Measurements from ENCODE around the gene ASRGL1.
"Not testable (repeated sequence)": the region's sequence is repeated elsewhere in the genome, so short reads cannot be mapped to it uniquely, and the experiment has no call there.

The ASRGL1 gene

DNA sequence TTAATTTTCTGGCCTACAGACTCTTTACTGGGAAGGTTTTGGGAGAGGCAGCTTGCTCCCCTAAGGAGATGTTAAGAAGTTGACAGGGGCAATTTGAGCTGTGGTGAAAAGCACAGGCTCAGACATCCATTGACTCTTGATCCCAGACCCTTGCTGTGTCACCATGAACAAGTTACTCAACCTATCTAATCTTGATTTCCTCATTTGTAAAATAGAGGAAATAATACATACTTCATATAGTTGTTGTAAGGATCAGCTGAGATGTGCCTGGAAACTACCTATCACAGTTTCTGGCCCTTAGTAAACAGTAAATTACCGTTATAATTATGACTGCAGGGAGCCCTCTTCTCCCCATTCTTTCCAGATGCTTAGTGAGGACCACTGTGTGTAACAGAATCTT, 21.8 kb upstream of the ASRGL1 start:
- no peaks in the 10 kb centered on the region for H3K79me2 ChIP-seq (ENCODE audit: insufficient read depth, low read length)
- no peaks in the 10 kb centered on the region for H3F3A ChIP-seq (ENCODE audit: low read depth)
- H3K9me2 ChIP-seq (replicated peaks; ENCODE audit: low read depth, low read length) = no peaks in the 10 kb centered on the region
- no peaks in the 10 kb centered on the region for H3K27me3 ChIP-seq (ENCODE audit: insufficient read depth, low read length, poor library complexity, severe bottlenecking)
- no peak overlapping the region for H3K4me2 ChIP-seq (ENCODE audit: low read depth, low read length, poor library complexity, severe bottlenecking)
- no peaks in the 10 kb centered on the region for H3K4me1 ChIP-seq (ENCODE audit: insufficient read depth, low read length, poor library complexity, severe bottlenecking)
- no peak overlapping the region for H3K4me3 ChIP-seq (ENCODE audit: low read length, poor library complexity, severe bottlenecking)
- no peaks in the 10 kb centered on the region for H3K9me3 ChIP-seq (ENCODE audit: insufficient read depth, low read depth, low read length)
- H4K20me1 ChIP-seq (ENCODE audit: insufficient read depth, low read length, poor library complexity, severe bottlenecking) = no peaks in the 10 kb centered on the region
- no peak overlapping the region for H2AFZ ChIP-seq (ENCODE audit: low read length)
- H3K36me3 ChIP-seq (ENCODE audit: insufficient read depth, low read length) = no peaks in the 10 kb centered on the region
- H3K9ac ChIP-seq (ENCODE audit: low read depth, low read length, poor library complexity, severe bottlenecking) = no peak overlapping the region
- TF ChIP-seq EZH2phosphoT487 (IDR thresholded peaks at IDR 0.05; ENCODE audit: borderline replicate concordance) = no peak
- TF ChIP-seq, protein P1, sequence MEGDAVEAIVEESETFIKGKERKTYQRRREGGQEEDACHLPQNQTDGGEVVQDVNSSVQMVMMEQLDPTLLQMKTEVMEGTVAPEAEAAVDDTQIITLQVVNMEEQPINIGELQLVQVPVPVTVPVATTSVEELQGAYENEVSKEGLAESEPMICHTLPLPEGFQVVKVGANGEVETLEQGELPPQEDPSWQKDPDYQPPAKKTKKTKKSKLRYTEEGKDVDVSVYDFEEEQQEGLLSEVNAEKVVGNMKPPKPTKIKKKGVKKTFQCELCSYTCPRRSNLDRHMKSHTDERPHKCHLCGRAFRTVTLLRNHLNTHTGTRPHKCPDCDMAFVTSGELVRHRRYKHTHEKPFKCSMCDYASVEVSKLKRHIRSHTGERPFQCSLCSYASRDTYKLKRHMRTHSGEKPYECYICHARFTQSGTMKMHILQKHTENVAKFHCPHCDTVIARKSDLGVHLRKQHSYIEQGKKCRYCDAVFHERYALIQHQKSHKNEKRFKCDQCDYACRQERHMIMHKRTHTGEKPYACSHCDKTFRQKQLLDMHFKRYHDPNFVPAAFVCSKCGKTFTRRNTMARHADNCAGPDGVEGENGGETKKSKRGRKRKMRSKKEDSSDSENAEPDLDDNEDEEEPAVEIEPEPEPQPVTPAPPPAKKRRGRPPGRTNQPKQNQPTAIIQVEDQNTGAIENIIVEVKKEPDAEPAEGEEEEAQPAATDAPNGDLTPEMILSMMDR (conservative IDR thresholded peaks at IDR 0.05; ENCODE audit: low read length) = no peak

DNA sequence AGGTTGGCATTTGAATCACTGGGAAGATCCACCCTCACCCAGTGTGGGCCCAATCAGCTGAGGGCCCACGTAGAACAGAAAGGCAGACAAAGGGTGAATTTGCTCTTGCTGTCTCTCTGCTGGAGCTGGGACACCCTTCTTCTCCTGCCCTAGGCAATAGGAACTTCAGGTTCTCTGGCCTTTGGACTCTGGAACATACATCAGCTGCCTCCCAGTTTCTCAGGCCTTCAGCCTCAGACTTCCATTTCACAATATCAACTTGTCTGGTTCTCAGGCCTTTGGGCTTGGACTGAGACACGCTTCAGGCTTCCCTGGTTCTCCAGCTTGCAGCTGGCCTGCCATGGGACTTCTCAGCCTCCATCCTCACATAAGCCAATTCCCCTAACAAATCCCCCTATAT, 14.7 kb upstream of the ASRGL1 start:
- Histone ChIP-seq H3K4me2 (ENCODE audit: low read depth, low read length, poor library complexity, severe bottlenecking) (no peak overlapping the region), H3K79me2 (ENCODE audit: insufficient read depth, low read length) (no peaks in the 10 kb centered on the region), H3K9me2 (replicated peaks; ENCODE audit: low read depth, low read length) (no peaks in the 10 kb centered on the region), H3F3A (ENCODE audit: low read depth) (no peaks in the 10 kb centered on the region), H3K36me3 (ENCODE audit: insufficient read depth, low read length) (no peaks in the 10 kb centered on the region), H4K20me1 (ENCODE audit: insufficient read depth, low read length, poor library complexity, severe bottlenecking) (no peaks in the 10 kb centered on the region), H3K9ac (ENCODE audit: low read depth, low read length, poor library complexity, severe bottlenecking) (no peak overlapping the region), H2AFZ (ENCODE audit: low read length) (no peak overlapping the region), H3K4me1 (ENCODE audit: insufficient read depth, low read length, poor library complexity, severe bottlenecking) (no peaks in the 10 kb centered on the region), H3K9me3 (ENCODE audit: insufficient read depth, low read depth, low read length) (no peaks in the 10 kb centered on the region), H3K4me3 (ENCODE audit: low read length, poor library complexity, severe bottlenecking) (no peak overlapping the region), H3K27me3 (ENCODE audit: insufficient read depth, low read length, poor library complexity, severe bottlenecking) (no peaks in the 10 kb centered on the region)
- TF ChIP-seq EZH2phosphoT487 (IDR thresholded peaks at IDR 0.05; ENCODE audit: borderline replicate concordance) = no peak
- TF ChIP-seq, protein P1 (conservative IDR thresholded peaks at IDR 0.05; ENCODE audit: low read length) = no peak

DNA sequence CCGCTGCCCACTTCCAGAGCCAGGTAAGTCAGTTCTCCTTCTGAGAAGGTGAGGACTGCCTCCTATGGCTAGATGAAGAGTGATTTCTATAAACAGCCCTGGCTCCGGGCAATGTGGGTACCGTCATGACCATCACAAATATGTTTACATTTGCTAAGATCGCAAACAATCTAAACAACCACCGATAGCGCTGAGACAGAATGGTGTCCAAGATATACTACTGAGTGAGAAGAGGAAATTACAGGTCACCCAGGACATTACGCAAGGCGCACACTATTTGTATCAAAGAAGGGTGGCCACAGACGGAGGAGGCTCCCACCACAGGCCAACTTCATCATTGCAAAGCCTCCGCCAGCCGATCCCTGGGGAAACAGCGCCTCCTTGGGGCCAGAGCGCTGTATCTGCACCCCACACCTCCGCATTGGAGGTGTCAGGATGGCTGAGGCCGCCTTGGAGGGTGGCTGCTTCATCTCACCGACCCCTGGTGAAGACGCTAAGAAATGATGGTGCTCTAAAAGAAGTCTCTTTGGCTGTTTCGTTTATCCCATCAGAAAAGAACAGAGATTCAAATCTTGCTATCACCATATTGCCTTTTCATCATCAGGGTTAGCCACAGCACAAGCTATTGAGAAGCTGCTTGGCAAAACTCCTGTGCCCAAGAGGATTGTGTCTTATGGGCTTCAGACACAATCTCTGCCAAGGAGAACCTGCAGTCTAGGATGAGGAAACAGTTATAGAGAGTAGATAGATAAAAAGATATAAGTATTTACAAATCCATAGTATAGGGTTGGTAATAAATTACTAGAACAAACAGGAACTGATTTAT, 12.3 kb upstream of the ASRGL1 start:
- no peaks in the 10 kb centered on the region for H3F3A ChIP-seq (ENCODE audit: low read depth)
- H3K9me2 ChIP-seq (replicated peaks; ENCODE audit: low read depth, low read length) = no peaks in the 10 kb centered on the region
- no peak overlapping the region for H3K4me3 ChIP-seq (ENCODE audit: low read length, poor library complexity, severe bottlenecking)
- no peak overlapping the region for H3K9ac ChIP-seq (ENCODE audit: low read depth, low read length, poor library complexity, severe bottlenecking)
- no peaks in the 10 kb centered on the region for H4K20me1 ChIP-seq (ENCODE audit: insufficient read depth, low read length, poor library complexity, severe bottlenecking)
- no peak overlapping the region for H2AFZ ChIP-seq (ENCODE audit: low read length)
- no peaks in the 10 kb centered on the region for H3K4me1 ChIP-seq (ENCODE audit: insufficient read depth, low read length, poor library complexity, severe bottlenecking)
- H3K9me3 ChIP-seq (ENCODE audit: insufficient read depth, low read depth, low read length) = no peaks in the 10 kb centered on the region
- no peak overlapping the region for H3K4me2 ChIP-seq (ENCODE audit: low read depth, low read length, poor library complexity, severe bottlenecking)
- H3K36me3 ChIP-seq (ENCODE audit: insufficient read depth, low read length) = no peaks in the 10 kb centered on the region
- no peaks in the 10 kb centered on the region for H3K27me3 ChIP-seq (ENCODE audit: insufficient read depth, low read length, poor library complexity, severe bottlenecking)
- no peaks in the 10 kb centered on the region for H3K79me2 ChIP-seq (ENCODE audit: insufficient read depth, low read length)
- TF ChIP-seq EZH2phosphoT487 (IDR thresholded peaks at IDR 0.05; ENCODE audit: borderline replicate concordance) = no peak
- TF ChIP-seq, protein P1 (conservative IDR thresholded peaks at IDR 0.05; ENCODE audit: low read length) = peak; percentile 88

DNA sequence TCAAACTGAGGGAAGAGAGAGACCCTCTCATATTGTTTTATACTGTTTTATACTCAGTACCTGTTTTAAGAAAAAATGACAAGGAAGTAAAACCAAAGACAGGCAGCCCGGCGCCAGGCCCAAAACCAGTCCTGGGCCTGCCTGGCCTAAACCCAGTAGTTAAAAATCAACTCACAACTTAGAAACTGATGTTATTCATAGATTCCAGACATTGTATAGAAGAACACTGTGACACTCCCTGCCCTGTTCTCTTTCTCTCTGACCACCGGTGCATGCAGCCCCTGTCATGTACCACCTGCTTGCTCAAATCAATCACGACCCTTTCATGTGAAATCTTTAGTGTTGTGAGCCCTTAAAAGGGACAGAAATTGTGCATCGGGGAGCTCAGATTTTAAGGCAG, 11.5 kb upstream of the ASRGL1 start:
- H3K9me3 ChIP-seq (ENCODE audit: insufficient read depth, low read depth, low read length); H3K4me3 ChIP-seq (ENCODE audit: low read length, poor library complexity, severe bottlenecking); H3K9me2 ChIP-seq (replicated peaks; ENCODE audit: low read depth, low read length); H3K79me2 ChIP-seq (ENCODE audit: insufficient read depth, low read length); H4K20me1 ChIP-seq (ENCODE audit: insufficient read depth, low read length, poor library complexity, severe bottlenecking); H2AFZ ChIP-seq (ENCODE audit: low read length); H3F3A ChIP-seq (ENCODE audit: low read depth); H3K4me1 ChIP-seq (ENCODE audit: insufficient read depth, low read length, poor library complexity, severe bottlenecking); H3K36me3 ChIP-seq (ENCODE audit: insufficient read depth, low read length); H3K27me3 ChIP-seq (ENCODE audit: insufficient read depth, low read length, poor library complexity, severe bottlenecking); H3K9ac ChIP-seq (ENCODE audit: low read depth, low read length, poor library complexity, severe bottlenecking); H3K4me2 ChIP-seq (ENCODE audit: low read depth, low read length, poor library complexity, severe bottlenecking): not testable (repeated sequence)

DNA sequence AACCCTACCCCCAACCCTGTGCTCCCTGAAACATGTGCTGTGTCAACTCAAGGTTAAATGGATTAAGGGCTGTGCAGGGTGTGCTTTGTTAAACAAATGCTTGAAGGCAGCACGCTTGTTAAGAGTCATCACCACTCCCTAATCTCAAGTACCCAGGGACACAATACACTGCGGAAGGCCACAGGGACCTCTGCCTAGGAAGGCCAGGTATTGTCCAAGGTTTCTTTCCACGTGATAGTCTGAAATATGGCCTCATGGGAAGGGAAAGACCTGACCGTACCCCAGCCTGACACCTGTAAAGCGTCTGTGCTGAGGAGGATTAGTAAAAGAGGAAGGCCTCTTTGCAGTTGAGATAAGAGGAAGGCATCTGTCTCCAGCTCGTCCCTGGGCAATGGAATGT, 10.5 kb upstream of the ASRGL1 start:
- not testable (repeated sequence) for H3K27me3 ChIP-seq (ENCODE audit: insufficient read depth, low read length, poor library complexity, severe bottlenecking); H3K9ac ChIP-seq (ENCODE audit: low read depth, low read length, poor library complexity, severe bottlenecking); H3K4me3 ChIP-seq (ENCODE audit: low read length, poor library complexity, severe bottlenecking); H3K36me3 ChIP-seq (ENCODE audit: insufficient read depth, low read length); H3K4me1 ChIP-seq (ENCODE audit: insufficient read depth, low read length, poor library complexity, severe bottlenecking); H3K79me2 ChIP-seq (ENCODE audit: insufficient read depth, low read length); H3K9me2 ChIP-seq (replicated peaks; ENCODE audit: low read depth, low read length); H3K4me2 ChIP-seq (ENCODE audit: low read depth, low read length, poor library complexity, severe bottlenecking); H3K9me3 ChIP-seq (ENCODE audit: insufficient read depth, low read depth, low read length); H2AFZ ChIP-seq (ENCODE audit: low read length); H3F3A ChIP-seq (ENCODE audit: low read depth); H4K20me1 ChIP-seq (ENCODE audit: insufficient read depth, low read length, poor library complexity, severe bottlenecking)
